Gastrocnemius medialis (tissue), 4 donors: Measurements from ENCODE around the gene BACE2. TPM values are rescaled to one million over a fixed set of nuclear protein-coding genes. Genes with fewer than 3 reads are reported as not detected.
"Not testable (repeated sequence)": the region's sequence is repeated elsewhere in the genome, so short reads cannot be mapped to it uniquely, and the experiment has no call there.

ENCODE experiments used
- ATAC-seq, 2 donors: fragments of 150-250 bp; one replicate each; pipeline ENCODE4 v1.9.1; 2016
- DNase-seq, 2 donors: peaks; one replicate each; pipeline ENCODE4 v3.0.0-alpha.2; 2019
- H3K27ac ChIP-seq, 4 donors: fragments of 200-600 bp; sonication (generic); 1 replicate in 1 of 4; 2 replicates in 3 of 4; pipeline ENCODE4 v1.5.1; 2016 to 2018; ENCODE audit warnings: mild to moderate bottlenecking in 2 of 4, moderate library complexity in 1 of 4
- H3K27me3 ChIP-seq, 3 donors: fragments of 200-600 bp; sonication (generic) in 2 of 3; 1 replicate in 1 of 3; 2 replicates in 2 of 3; pipeline versions ENCODE4 v1.5.1 to v1.6.0; 2016 to 2019; ENCODE audit warnings: mild to moderate bottlenecking in 1 of 3, moderate library complexity in 1 of 3
- H3K36me3 ChIP-seq, 2 donors: fragments of 200-600 bp; sonication (generic) in 1 of 2; one replicate each; pipeline ENCODE4 v1.5.1; 2017 to 2018
- H3K4me1 ChIP-seq, 2 donors: fragments of 200-600 bp; sonication (generic) in 1 of 2; one replicate each; pipeline ENCODE4 v1.5.1; 2016 to 2017; ENCODE audit warnings: mild to moderate bottlenecking in 2 of 2
- H3K4me3 ChIP-seq, 4 donors: fragments of 200-600 bp; sonication (generic) in 3 of 4; 1 replicate in 1 of 4; 2 replicates in 3 of 4; pipeline ENCODE4 v1.5.1; 2016 to 2019; ENCODE audit warnings: mild to moderate bottlenecking in 2 of 4
- H3K9me3 ChIP-seq, 3 donors: fragments of 200-600 bp; sonication (generic) in 2 of 3; 1 replicate in 1 of 3; 2 replicates in 2 of 3; pipeline ENCODE4 v1.5.1; 2016 to 2019
- CTCF ChIP-seq, 5 experiments: fragments of 450-650 bp in 3 of 5; fragments of 200-600 bp in 2 of 5; sonication (generic) in 2 of 5; IDR thresholded peaks in 4 of 5; conservative IDR thresholded peaks in 1 of 5; 1 replicate in 4 of 5; 2 replicates in 1 of 5; pipeline ENCODE4 v1.5.1; 2016 to 2019; ENCODE audit warnings: antibody characterized with exemption in 5 of 5, mild to moderate bottlenecking in 3 of 5, moderate library complexity in 3 of 5
- POLR2A ChIP-seq, 2 donors: fragments of 450-650 bp; IDR thresholded peaks; one replicate each; pipeline ENCODE4 v1.6.1; 2017; ENCODE audit warnings: antibody characterized with exemption in 2 of 2, mild to moderate bottlenecking in 2 of 2, moderate library complexity in 2 of 2
- in situ Hi-C, 4 donors: fragments of 200-750 bp; cut with MboI; loops; one replicate each; pipeline versions ENCODE4 v1.15.0 to v1.8.0; 2017; ENCODE audit warnings: low sequenced_read_pairs in 4 of 4
- intact Hi-C: fragments of 100-400 bp; cut with DNase I; formaldehyde crosslinking; loops from one replicate; pipeline ENCODE4 v1.15.1; 2023; ENCODE audit warnings: low total_unique reads
- total RNA-seq, 4 donors: library from RNA; depleted of rRNA; stranded (reverse); fragments of >200 nt; gene quantifications; one replicate each; pipeline versions ENCODE4 v1.1.0 to v1.2.3, GENCODE V29; 2016

BACE2 gene
- total RNA-seq, 4 donors from 2014 or later, result 7.5 to 17.5 (median 9.3) TPM

GRCh38 chr21:41304068-41304720 is 136.2 kb downstream of the BACE2 start:
- H3K9me3 ChIP-seq, result no peaks in the 10 kb centered on the region
- TF ChIP-seq POLR2A (IDR thresholded peaks at IDR 0.05) (no peak), CTCF (IDR thresholded peaks at IDR 0.05 in 4 of 5, conservative IDR thresholded peaks at IDR 0.05 in 1 of 5) (no peak)
- H3K4me3 ChIP-seq, result no peak overlapping the region
- intact Hi-C loops (no loop called here), in situ Hi-C loops (loop anchor here in 1 of 4 donors (25.0 kb wide), 1 partner anchor 158 kb away; no protein-coding TSS in a partner anchor)
- peaks cover 0 to 2% (median 0%) of the 10 kb centered on the region in 3 donors for H3K27me3 ChIP-seq
- no peak overlapping the region for H3K27ac ChIP-seq
- DNase-seq, result no peak
- H3K4me1 ChIP-seq, result no peaks in the 10 kb centered on the region
- no peak for ATAC-seq
- H3K36me3 ChIP-seq, result no peaks in the 10 kb centered on the region

- DNase-seq (no peak), ATAC-seq (no peak)
- no peaks in the 10 kb centered on the region for H3K36me3 ChIP-seq
- intact Hi-C loops, result no loop called here
- no peak for TF ChIP-seq POLR2A (IDR thresholded peaks at IDR 0.05)
- TF ChIP-seq CTCF (IDR thresholded peaks at IDR 0.05 in 4 of 5, conservative IDR thresholded peaks at IDR 0.05 in 1 of 5), result no peak
- H3K27me3 ChIP-seq, result peaks cover 0 to 5% (median 0%) of the 10 kb centered on the region in 3 donors
- H3K9me3 ChIP-seq, result no peaks in the 10 kb centered on the region
- in situ Hi-C loops, result loop anchor here in 1 of 4 donors (25.0 kb wide), 1 partner anchor 155 kb away; no protein-coding TSS in a partner anchor
- no peak overlapping the region for H3K4me3 ChIP-seq
- no peaks in the 10 kb centered on the region for H3K4me1 ChIP-seq
- H3K27ac ChIP-seq, result no peak overlapping the region
Observed at GRCh38 chr21:41307219-41307618, 139.3 kb downstream of the BACE2 start.

- intact Hi-C loops, H3K4me1 ChIP-seq, H3K4me3 ChIP-seq, DNase-seq, ATAC-seq, H3K9me3 ChIP-seq, H3K36me3 ChIP-seq, H3K27ac ChIP-seq: not testable (repeated sequence)
- in situ Hi-C loops, result loop anchor here in 1 of 4 donors (25.0 kb wide), 1 partner anchor 149 kb away; no protein-coding TSS in a partner anchor
- peaks cover 11 to 28% (median 15%) of the 10 kb centered on the region in 3 donors for H3K27me3 ChIP-seq
Observed at GRCh38 chr21:41313285-41314164, 145.6 kb downstream of the BACE2 start.

- Histone ChIP-seq H3K4me1 (peaks cover 0 to 2% of the 10 kb centered on the region in 2 donors), H3K4me3 (no peak overlapping the region), H3K27me3 (peaks cover 11 to 25% (median 15%) of the 10 kb centered on the region in 3 donors), H3K27ac (no peak overlapping the region), H3K9me3 (no peaks in the 10 kb centered on the region), H3K36me3 (no peaks in the 10 kb centered on the region)
- DNase-seq (no peak), ATAC-seq (no peak)
- intact Hi-C loops, result no loop called here
- in situ Hi-C loops, result loop anchor here in 1 of 4 donors (25.0 kb wide), 1 partner anchor 147 kb away; no protein-coding TSS in a partner anchor
- TF ChIP-seq POLR2A (IDR thresholded peaks at IDR 0.05), result no peak
- TF ChIP-seq CTCF (IDR thresholded peaks at IDR 0.05 in 4 of 5, conservative IDR thresholded peaks at IDR 0.05 in 1 of 5), result no peak
Observed at GRCh38 chr21:41315726-41316125, 147.8 kb downstream of the BACE2 start.
